GM18520 (cell line): ENCODE results near the gene TLCD1.
A peak's percentile ranks its signal among the peaks of the same experiment; 100 is the strongest.
"Not testable (repeated sequence)": the region's sequence is repeated elsewhere in the genome, so short reads cannot be mapped to it uniquely, and the experiment has no call there.

ENCODE experiments used
- ATAC-seq: cut with Tn5 transposase; IDR thresholded peaks from one replicate; pipeline ENCODE4 v1.9.1; 2021; ENCODE audit not compliant: unreplicated experiment

TLCD1 gene

DNA sequence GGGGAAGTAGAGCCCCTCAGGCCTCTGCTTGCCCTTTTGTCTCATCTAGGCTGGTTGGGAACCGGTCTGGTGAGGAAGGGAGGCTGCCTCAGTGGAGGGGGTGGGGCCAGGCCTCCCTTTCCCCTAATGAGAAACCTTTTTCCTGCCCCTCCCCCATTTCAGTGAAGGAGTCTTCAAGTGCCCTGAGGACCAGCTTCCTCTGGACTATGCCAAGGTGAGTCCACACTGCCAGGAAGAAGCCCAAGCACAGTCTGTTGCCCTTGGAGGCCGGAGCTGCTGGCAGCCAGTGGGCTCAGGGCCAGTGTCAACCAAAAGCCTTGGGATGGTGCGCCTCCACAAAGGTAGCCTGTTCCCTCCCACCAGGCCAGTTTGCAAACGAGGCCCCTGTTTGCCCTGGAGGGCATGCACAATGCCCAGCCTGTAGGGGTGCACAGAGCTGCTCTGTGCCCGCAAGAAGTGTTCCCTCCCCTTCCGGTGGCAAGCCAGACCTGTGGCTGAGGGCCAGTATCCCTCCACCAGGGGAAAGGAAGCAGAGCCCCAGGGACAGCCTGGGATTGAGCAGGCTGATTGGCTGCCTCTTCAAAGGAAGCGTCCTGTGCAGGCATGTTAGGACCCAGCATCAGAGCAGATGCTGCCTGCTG is 21.1 kb upstream of the TLCD1 start:
- ATAC-seq, result no peak

DNA sequence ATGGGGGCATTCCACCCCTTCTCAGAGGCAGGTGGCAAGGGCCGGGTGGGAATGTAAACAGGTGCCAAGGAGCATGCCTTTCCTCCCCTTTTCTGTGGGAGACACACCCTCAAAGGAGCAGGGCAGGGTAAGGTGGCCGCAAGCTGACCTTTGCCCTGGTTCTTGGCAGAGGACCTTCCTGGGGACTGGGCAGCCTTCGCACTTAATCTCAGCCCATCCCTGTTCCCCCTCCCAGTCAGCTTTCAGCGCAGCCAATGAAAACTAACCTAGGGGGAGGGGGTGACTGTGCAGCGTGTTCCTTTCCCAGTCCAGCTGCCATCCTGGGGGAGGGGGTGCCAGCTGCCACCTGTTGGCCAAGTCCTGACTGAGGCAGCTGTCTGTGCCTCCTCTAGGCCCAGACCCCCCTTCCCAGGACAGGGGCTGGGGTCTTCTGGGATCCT is 20.6 kb upstream of the TLCD1 start:
- ATAC-seq, result no peak

DNA sequence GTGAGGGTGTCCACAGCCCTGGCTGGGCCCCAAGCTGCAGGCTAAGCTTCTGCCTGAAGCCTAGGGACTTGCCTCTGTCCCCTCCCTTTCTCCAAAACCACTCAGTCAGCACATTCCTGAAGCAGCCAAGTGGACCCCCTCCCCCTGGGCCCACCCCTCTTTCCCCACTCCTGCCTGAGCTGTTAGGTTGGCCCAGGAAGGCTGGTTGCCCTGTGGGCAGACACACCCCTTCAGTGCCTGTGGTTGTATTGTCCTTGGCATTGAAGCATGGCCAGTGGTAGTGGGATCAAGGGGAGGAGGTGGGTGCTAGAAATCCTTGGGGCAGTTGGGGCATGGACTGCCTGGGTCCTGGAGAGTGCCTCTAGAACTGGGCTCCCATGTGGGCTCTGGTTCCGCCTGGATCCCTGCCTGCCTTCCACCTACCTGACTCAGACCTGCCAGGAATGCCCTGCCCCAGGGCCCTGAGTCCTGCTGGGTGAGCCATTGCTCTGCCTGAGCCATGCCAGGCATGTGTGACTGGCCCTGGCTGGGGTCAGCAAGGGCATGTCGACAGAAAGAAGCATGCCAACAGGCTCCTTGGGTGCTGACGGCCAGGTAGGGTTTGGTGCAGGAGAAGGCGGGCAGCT is 19.9 kb upstream of the TLCD1 start:
- no peak for ATAC-seq

DNA sequence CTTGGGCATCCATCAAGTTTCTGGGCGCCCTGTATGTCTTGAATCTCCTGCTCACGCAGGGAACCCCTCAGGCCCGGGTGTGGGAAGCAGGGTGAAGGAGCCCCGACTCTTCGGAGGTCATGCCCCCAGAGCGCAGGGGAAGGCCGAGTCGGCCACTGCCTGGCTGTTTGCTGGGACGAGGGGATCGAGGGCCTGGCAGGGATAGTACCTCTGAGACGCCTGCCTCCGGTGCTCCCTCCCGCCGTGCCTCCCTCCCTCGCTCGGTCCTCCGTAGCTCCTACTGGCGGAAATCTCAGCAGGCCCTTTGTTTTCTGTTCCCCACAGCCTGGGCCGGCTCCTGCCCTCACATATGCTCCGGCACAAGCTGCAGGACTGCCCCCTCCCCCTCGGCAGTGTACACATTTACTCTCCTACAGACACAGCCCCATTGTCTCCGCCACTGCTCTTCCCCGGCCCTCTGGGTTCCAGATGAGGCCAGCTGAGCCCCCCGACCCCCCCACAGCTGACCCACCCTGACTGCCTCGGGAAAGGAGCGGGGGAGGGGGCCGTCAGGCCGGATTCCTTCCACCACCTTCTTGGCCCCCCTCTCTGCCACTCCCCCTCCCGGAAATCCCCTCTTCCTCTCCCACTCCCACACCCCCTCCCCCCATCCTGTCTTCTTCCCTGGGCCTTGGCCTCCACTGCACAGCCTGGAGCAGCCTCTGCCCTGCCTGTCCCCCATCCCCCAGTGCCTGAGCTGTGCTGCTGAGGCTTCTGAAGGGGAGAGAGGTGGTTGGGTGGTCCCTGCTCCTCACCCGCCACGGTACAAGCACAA is 19.1 kb upstream of the TLCD1 start:
- ATAC-seq, result no peak

DNA sequence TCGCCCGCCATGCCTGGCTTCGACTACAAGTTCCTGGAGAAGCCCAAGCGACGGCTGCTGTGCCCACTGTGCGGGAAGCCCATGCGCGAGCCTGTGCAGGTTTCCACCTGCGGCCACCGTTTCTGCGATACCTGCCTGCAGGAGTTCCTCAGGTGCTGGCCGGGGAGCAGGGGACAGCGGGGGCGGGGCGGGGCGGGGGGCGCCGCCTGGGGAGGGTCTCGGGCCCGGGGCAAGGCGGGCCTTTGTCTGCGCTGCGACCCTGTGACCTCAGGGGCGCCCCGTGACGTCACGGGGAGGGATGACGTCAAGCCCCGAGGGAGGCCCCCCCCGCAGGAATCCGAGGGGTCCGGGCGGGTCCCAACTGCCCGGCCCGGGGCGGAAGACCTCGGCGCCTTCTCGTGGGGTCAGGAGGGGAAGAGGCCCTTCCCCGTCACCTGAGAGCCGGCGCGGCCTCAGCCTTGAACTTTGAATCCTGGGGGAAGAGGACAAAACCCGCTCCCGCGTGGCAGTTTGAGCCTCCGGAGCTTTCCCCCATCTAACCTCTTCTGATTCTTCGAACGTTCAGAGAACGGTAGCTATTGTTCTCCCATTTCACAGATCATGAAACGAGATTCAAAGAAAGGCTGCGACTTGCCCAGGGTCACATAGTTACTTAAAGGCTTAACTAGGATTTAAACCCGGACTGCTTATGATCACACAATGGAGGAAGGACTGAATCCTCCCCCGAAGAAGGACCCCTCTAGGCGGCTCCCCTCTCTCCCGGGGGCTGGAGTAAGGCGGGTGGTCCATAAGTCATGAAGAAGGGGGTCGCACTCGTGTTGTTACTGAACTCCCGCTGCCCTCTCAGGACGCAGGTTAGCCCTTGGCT is 18.3 kb upstream of the TLCD1 start:
- peak; percentile 25 for ATAC-seq

DNA sequence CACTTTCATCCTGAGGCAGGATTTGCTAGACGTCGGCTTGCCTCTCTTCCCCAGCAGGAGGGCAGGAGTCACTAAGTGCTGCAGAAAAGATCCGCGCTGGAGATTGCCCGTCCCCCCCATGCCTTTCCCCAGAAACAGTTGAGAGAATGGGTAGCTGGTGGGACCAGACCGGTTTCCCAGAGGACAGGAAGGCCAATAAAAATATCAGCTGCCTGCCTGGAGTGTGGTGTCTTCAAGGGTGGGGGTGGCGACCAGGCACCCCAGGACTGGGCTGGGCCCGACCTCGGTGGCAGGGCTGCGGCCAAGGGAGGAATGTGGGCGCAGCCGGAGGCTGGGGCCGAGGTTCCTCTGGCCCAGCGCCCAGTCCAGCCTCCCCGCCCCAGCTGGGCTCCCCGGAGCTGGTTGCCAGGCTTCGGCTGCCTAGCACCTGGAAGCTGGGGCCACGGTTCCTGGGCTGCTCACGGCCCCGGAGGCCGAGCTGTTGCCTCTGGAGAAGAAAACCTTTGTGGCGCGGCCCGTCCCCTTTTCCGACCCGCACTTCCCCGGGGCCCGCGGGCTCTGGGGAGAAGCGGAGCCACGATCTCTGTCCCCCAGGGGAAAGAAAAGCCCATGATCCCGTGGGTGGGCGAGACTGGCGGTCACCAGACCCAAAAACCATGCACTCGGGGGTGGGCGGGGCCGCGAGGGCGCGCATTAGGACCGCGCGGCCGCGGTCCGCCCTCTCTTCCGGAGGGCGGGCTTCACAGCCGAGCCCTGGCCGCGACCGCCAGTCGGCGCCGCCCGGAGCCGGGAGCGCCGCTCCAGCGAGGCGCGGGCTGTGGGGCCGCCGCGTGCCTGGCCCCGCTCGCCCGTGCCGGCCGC is 17.4 kb upstream of the TLCD1 start, which contains the start of gene TRAF4:
Gene TRAF4 (plus strand): TSS at position 769 of the 861 bp plus-strand sequence. CDS start 102 bp downstream, outside the sequence.
- ATAC-seq, result peak; percentile 40

DNA sequence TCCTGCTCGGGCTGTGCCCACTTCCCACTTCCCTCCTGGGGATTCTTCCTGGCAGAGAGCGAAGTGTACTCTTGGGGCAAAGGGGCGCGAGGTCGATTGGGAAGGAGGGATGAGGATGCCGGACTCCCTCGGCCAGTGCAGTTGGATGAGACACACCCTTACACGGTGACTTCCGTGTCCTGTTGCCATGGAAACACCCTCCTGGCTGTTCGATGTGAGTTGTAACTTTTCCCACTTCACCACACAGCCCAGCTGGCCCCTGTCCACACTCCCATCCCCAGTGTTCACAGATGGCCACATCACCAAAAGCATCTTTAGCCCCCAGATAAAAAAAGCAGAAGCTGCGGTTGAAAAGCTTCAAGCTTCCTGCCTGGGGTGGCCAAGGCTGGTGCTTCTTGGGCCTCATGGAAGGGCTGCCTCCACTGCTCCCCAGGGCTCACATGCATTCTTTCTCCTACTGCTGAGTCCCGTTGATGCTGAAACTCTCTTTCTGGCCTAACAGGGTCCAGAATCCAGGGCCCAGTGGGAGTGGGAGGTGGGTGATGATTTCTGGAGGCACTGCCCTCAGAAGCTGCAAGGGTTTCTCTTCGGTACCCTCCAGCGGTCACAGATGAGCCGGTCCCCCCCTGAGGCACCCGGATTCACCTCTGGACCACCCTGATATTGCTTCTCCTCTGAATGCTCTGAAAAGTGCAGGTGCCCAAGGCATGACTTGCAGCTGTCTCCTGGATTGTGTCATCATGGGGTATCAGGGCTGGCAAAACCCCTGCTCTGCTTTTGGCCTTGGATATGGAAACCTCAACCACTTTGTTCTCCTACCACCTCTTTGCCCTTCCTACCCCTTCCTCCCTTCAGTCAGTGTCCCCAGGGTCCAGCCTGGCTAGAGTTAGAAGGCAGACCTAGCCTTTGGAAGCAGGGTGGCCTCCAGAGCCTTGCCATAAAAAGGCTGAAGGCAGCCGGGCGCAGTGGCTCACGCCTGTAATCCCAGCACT is 15.6 kb upstream of the TLCD1 start:
- ATAC-seq, result no peak

DNA sequence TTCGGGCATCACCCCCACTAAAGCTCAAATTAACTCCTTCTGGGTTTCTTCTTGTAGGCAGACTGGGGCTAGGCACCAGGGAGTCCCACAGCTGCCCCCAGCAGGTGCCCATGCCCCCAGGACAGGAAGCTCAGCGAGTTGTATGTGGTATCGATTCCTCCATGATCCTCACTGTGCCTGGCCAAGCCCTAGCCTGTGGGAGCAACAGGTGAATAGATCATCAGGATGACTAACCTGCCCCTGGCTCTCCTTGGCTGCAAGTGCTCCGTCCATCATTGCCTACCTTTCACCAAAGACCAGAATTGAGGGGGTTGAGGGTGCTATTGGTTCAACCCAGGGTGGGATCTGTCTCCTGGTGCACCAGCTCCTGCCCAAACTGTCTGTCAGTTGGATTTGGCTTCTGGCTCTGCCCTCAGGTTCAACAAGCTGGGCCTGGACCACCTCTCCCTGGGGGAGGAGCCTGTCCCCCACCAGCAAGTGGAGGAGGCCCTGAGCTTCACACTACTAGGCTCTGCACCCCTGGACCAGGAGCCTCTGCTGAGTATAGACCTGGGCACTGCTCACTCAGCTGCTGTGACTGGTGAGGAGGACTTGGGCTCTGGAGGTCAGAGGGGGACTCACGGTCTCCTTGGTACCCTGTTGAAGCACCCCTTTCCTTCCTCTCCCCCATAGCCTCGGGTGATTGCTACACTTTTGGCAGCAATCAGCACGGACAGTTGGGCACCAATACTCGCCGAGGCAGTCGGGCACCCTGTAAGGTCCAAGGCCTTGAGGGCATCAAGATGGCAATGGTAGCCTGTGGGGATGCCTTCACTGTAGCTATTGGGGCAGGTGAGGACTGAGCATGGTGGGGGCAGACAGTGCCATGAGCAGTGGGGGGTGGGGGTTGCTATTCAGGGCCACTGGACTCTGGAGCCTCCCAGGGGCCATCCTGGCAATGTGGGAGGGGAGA is 14.6 kb upstream of the TLCD1 start:
- ATAC-seq, result no peak

DNA sequence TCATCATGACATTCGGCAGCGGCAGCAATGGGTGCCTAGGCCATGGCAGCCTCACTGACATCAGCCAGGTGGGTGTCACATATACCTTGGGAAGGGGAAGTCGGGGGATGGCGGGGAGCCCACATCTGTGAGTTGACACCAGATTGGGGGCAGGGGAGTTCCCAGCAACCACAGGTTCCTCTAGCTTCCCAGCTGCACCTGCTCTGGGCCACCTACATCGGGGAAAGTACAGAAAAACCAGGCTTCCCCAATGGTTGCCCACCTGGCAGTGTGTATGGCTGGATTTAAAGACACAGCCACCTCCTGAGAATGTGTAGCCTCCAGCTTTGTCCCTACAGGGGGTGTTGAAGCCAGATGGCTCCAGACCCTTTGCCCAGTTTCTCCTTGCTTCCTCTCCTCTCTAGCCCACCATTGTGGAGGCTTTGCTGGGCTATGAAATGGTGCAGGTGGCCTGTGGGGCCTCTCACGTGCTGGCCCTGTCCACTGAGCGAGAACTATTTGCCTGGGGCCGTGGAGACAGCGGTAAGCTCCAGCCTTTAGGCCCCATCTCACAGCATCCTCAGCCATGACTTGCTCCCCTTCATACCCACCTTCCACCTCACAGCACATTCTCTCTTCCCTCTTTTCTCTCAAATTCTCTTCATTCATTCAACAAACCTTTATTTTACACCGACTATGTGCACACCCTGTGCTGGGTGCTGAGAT is 12.8 kb upstream of the TLCD1 start:
- ATAC-seq, result peak; percentile 23

DNA sequence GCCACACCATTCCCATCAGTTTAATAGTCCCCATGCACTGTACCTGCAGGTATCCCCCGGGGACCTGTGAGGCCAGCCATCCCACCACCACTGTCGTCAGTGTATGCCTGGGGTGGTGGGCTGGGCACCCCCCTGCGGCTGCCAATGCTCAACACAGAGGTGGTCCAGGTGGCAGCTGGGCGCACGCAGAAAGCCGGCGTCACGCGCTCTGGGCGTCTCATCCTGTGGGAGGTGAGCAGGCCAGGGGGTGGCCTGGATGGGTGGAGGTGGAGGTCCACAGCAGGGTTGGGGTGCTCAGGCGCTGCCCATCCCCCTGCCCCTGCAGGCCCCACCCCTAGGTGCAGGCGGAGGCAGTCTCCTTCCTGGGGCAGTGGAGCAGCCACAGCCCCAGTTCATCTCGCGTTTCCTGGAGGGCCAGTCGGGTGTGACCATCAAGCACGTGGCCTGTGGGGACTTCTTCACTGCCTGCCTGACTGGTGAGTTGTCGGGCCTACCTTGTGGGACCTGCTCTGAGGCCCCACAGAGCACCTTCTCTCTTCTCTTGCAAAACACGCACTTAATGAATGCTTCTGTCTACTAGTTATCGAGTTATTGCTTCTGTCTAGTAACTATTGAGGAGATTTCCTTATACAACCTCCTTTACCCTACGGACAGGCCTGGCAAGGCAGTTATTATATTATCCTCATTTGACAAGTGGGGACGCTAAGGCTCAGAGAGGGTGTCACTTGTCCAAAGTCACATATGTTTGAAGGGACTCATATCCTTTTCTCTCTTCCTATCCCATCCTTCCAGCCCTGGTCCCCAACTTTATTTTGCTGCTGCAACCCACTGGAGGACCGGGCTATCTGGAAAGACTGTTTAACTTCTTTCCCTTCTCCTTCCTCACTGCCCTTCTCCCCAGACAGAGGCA is 12.0 kb upstream of the TLCD1 start:
- ATAC-seq, result peak; percentile 57

DNA sequence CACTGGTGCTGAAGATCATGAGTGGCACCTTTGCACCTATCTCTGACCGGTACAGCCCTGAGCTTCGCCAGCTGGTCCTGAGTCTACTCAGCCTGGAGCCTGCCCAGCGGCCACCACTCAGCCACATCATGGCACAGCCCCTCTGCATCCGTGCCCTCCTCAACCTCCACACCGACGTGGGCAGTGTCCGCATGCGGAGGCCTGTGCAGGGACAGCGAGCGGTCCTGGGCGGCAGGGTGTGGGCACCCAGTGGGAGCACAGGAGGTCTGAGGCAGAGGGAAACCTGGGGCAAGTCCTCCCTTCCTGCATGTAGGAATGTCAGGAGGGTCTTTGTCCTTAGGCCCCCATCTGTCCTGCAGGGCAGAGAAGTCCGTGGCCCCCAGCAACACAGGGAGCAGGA is 11.3 kb upstream of the TLCD1 start:
- ATAC-seq, result no peak

DNA sequence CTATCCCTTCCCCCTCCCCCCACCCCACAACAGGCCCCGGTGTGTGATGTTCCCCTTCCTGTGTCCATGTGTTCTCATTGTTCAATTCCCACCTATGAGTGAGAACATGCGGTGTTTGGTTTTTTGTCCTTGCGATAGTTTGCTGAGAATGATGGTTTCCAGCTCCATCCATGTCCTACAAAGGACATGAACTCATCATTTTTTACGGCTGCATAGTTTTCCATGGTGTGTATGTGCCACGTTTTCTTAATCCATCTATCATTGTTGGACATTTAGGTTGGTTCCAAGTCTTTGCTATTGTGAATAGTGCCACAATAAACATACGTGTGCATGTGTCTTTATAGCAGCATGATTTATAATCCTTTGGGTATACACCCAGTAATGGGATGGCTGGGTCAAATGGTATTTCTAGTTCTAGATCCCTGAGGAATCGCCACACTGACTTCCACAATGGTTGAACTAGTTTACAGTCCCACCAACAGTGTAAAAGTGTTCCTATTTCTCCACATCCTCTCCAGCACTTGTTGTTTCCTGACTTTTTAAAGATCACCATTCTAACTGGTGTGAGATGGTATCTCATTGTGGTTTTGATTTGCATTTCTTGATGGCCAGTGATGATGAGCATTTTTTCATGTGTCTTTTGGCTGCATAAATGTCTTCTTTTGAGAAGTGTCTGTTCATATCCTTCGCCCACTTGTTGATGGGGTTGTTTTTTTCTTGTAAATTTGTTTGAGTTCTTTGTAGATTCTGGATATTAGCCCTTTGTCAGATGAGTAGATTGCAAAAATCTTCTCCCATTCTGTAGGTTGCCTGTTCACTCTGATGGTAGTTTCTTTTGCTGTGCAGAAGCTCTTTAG is 10.1 kb upstream of the TLCD1 start:
- not testable (repeated sequence) for ATAC-seq

DNA sequence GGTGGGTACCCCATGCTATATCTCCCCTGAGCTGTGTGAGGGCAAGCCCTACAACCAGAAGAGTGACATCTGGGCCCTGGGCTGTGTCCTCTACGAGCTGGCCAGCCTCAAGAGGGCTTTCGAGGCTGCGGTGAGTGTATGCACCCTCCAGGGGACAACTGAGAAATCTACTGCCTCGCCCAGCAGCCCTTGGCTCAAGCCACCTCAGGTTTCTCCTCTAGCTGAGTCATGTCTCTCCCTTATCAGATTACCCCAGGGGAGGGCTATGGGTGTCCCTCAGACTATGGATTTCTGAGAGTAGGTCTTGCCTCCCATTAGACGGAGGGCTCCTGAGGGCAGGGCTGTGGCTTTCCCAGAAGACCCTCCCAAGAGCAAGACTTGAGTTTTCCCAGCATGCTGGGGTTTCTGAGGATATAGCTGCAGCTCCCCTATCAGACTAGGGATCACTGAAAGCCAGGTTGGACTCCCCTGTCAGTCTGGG is 9.2 kb upstream of the TLCD1 start:
- ATAC-seq, result no peak

DNA sequence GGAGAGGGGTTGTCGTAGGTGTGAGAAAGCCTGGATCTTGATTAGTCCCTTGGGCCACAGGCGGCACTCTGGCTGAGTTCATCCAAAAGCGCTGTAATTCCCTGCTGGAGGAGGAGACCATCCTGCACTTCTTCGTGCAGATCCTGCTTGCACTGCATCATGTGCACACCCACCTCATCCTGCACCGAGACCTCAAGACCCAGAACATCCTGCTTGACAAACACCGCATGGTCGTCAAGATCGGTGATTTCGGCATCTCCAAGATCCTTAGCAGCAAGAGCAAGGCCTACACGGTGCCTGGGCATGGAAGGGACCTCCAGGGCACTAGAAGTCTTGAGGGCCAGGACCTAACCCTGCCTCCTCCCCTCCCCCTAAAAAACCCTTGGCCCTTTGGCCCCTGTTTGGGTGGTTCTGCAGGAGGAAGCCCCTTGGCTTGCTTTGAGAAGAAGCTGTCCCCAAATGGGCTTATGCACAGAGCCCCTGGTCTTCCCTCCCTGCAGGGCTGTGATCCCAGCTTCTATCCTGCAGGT is 8.7 kb upstream of the TLCD1 start:
- no peak for ATAC-seq

DNA sequence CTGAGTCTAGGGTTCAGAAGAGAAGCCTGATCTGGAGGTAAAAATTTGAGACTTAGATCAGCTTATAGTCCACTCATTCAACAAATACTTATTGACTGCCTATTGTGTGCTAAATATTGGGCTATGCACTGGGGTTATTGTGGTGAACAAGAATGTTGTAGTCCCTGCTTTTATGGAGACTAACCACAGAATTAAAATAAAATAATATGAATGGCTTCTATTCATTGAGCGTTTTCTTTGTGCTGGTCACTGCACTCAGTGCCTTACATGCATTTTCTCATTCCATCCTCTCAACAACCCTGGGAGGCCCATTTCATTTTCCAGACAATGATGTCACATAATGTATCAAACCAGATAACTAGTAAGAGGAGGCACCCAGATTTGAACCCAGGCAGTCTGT is 7.3 kb upstream of the TLCD1 start:
- no peak for ATAC-seq
